A549 (cell line): ENCODE results near the gene TIRAP. TPM values are rescaled to one million over a fixed set of nuclear protein-coding genes. Genes with fewer than 3 reads are reported as not detected.

Experiments
- ATAC-seq, 2 experiments: fragments of 200-7000 bp in 1 of 2; fragments of >200 bp in 1 of 2; cut with Nextera tagmentation in 1 of 2; cut with Tn5 transposase in 1 of 2; 3 replicates each; pipeline versions ENCODE4 v1.8.0 to v1.9.1; 2018 to 2020; ENCODE audit warnings: mild to moderate bottlenecking in 1 of 2, moderate library complexity in 1 of 2
- CTCF ChIA-PET: fragments of 300-600 bp; sonication (Branson Sonifier 250); formaldehyde crosslinking; extraction: SDS; loops from one replicate; lab custom pipeline; 2021; ENCODE audit warnings: antibody characterized with exemption, inconsistent platforms; lab: Yijun Ruan, JAX
- POLR2A ChIA-PET: fragments of 350-600 bp; formaldehyde crosslinking; extraction: SDS; loops from one replicate; lab custom pipeline; 2021; ENCODE audit warnings: antibody characterized with exemption, inconsistent platforms; lab: Yijun Ruan, JAX
- DNase-seq, 2 experiments: peaks; one replicate each; pipeline versions ENCODE4 v3.0.0 to v3.0.0-alpha.2; 2011 to 2016; ENCODE audit warnings: low read depth in 1 of 2, low spot score in 1 of 2
- FAIRE-seq: peaks from 2 replicates; lab custom pipeline; 2011; peaks lifted over from hg19 to GRCh38; lab: Jason Lieb, UNC
- H3K27ac ChIP-seq, 2 experiments: fragments of >200 bp; sonication (Bioruptor Twin); formaldehyde crosslinking; 3 replicates each; pipeline ENCODE4 v1.5.1; 2016 to 2017
- H3K4me1 ChIP-seq: fragments of >200 bp; sonication (Bioruptor Twin); formaldehyde crosslinking; 3 replicates; pipeline ENCODE4 v1.6.1; 2016
- H3K4me2 ChIP-seq: fragments of >200 bp; sonication (Bioruptor Twin); formaldehyde crosslinking; 3 replicates; pipeline ENCODE4 v1.6.1; 2016
- H3K4me3 ChIP-seq: fragments of >200 bp; sonication (Bioruptor Twin); formaldehyde crosslinking; 3 replicates; pipeline ENCODE4 v1.5.1; 2016
- H3K9me3 ChIP-seq: fragments of >200 bp; sonication (Bioruptor Twin); formaldehyde crosslinking; 3 replicates; pipeline ENCODE4 v1.6.1; 2016
- CEBPB ChIP-seq, 2 experiments: fragments of >200 bp in 1 of 2; sonication (Bioruptor Twin) in 1 of 2; formaldehyde crosslinking in 1 of 2; IDR thresholded peaks; 2 replicates each; pipeline ENCODE4 v1.6.1; 2012 to 2016
- MAFK ChIP-seq: fragments of 450-650 bp; IDR thresholded peaks from 2 replicates; pipeline ENCODE4 v1.6.1; 2014; ENCODE audit not compliant: partially characterized antibody
- NFE2L2 ChIP-seq: fragments of 150-350 bp; conservative IDR thresholded peaks from 2 replicates; pipeline ENCODE4 v1.6.1; 2014; ENCODE audit warnings: low read length
- NPAS2 ChIP-seq: fragments of 250-450 bp; sonication (Bioruptor Pico); IDR thresholded peaks from 2 replicates; pipeline ENCODE4 v1.8.0; 2022; ENCODE audit warnings: mild to moderate bottlenecking, moderate library complexity, borderline replicate concordance
- PHF8 ChIP-seq: fragments of 200-600 bp; sonication (generic); IDR thresholded peaks from 2 replicates; pipeline ENCODE4 v1.6.1; 2016; ENCODE audit warnings: low read depth, mild to moderate bottlenecking, antibody characterized with exemption, moderate library complexity, borderline replicate concordance
- POLR2A ChIP-seq: IDR thresholded peaks from 2 replicates; pipeline ENCODE4 v1.6.1; 2012; ENCODE audit warnings: mild to moderate bottlenecking, low read length
- POLR2AphosphoS2 ChIP-seq: conservative IDR thresholded peaks from 2 replicates; pipeline ENCODE4 v1.6.1; 2012; ENCODE audit warnings: low read length, improper control_type of control experiment, inconsistent platforms
- RAD21 ChIP-seq, 2 experiments: fragments of >200 bp in 1 of 2; sonication (Bioruptor Twin) in 1 of 2; formaldehyde crosslinking in 1 of 2; IDR thresholded peaks in 1 of 2; conservative IDR thresholded peaks in 1 of 2; 2 replicates in 1 of 2; 3 replicates in 1 of 2; pipeline ENCODE4 v1.6.1; 2012 to 2018; ENCODE audit warnings: inconsistent platforms in 1 of 2
- RFX5 ChIP-seq: fragments of 450-650 bp; IDR thresholded peaks from 2 replicates; pipeline ENCODE4 v1.7.1; 2014; ENCODE audit warnings: antibody characterized with exemption, mild to moderate bottlenecking, moderate library complexity
- SMC3 ChIP-seq: fragments of >200 bp; sonication (Bioruptor Twin); formaldehyde crosslinking; IDR thresholded peaks from 3 replicates; pipeline ENCODE4 v1.6.1; 2018; ENCODE audit warnings: inconsistent platforms
- SREBF2 ChIP-seq: fragments of 450-650 bp; IDR thresholded peaks from 2 replicates; pipeline ENCODE4 v1.6.1; 2014; ENCODE audit warnings: mild to moderate bottlenecking, moderate library complexity
- TP53 ChIP-seq: fragments of 250-450 bp; sonication (Bioruptor Pico); IDR thresholded peaks from 2 replicates; pipeline ENCODE4 v1.5.0; 2021; ENCODE audit warnings: mild to moderate bottlenecking, moderate library complexity
- ZNF302 ChIP-seq: fragments of 250-450 bp; sonication (Bioruptor Pico); IDR thresholded peaks from 2 replicates; pipeline ENCODE4 v1.9.0; 2021; ENCODE audit warnings: inconsistent platforms, mild to moderate bottlenecking, moderate library complexity
- WGBS: methylation state at CpG from one replicate; pipeline ENCODE4 v1.1.6; 2017; ENCODE audit errors: missing lambda C conversion rate; 5-methylcytosine and 5-hydroxymethylcytosine counted together
- polyA plus RNA-seq, 4 experiments: library from polyadenylated mRNA; depleted of rRNA in 3 of 4; stranded (reverse); fragments of >200 nt; fragmentation: RNase III in 1 of 4; extraction: RNeasy Plus Mini Kit Qiagen cat#74134 plus additional on column Dnase treatment in 1 of 4; gene quantifications; 2 replicates in 3 of 4; 3 replicates in 1 of 4; pipeline ENCODE4 v1.2.3, GENCODE V29; 2011 to 2017
- TF ChIP-seq, protein P1 (sequence below): fragments of >200 bp; sonication (Bioruptor Twin); formaldehyde crosslinking; IDR thresholded peaks from 3 replicates; pipeline ENCODE4 v1.5.1; 2016
- TF ChIP-seq, protein P2 (sequence below): IDR thresholded peaks from 2 replicates; pipeline ENCODE4 v1.6.1; 2012; ENCODE audit warnings: low read depth, borderline replicate concordance
- TF ChIP-seq, protein P3 (sequence below): fragments of 450-650 bp; IDR thresholded peaks from 2 replicates; pipeline ENCODE4 v1.6.1; 2014; ENCODE audit warnings: antibody characterized with exemption
- TF ChIP-seq, protein P4 (sequence below): fragments of 250-450 bp; sonication (Bioruptor Pico); IDR thresholded peaks from 2 replicates; pipeline ENCODE4 v1.5.0; 2020; ENCODE audit warnings: low read depth, mild to moderate bottlenecking, moderate library complexity
- TF ChIP-seq, protein P5 (sequence below): fragments of >200 bp; sonication (Bioruptor Twin); formaldehyde crosslinking; IDR thresholded peaks from 2 replicates; pipeline ENCODE4 v1.6.1; 2016
- TF ChIP-seq, protein P6 (sequence below): IDR thresholded peaks from 2 replicates; pipeline ENCODE4 v1.6.1; 2012

Gene TIRAP
- polyA plus RNA-seq, 2 of the 4 experiments (the other 2 are of a cell fraction): 4.5 to 5.4 TPM

DNA sequence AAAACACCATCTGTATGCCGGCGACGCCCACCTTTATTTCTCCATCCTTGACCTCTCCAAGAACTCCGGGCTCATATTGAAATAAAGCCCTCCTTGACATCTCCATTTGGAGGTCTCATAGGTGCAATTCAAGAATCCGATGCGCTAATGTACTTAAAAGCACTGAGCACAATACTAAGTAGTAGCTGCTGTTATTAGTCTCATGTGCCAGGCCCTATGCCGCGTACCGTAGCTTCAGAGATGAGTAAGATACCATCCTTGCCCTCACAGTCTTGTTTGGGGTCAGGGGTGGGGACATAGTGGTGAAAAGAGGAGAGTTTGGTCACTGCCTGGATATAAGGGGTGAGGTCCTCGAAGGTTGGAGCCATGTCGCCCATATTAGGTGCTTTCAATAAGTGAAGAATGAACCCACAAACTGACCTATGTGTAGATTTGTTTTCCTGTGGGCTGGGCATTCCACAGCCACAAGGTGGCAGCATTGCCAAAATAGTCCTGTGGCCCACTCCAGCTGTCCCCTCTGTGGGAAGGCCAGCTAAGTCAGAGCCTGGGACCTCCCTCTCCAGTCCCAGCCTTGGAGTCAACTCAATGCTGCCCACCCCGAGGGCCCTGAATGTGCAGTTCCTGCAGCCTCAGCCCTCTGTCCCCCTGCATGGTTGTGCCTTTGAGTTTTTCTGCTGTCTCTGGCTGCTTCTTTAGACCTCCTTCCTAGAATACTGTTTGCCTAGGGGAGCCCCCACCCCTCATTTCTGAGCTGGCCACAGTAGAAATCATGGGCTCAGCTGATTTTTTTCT is 27.5 kb downstream of the TIRAP start:
- ChIA-PET POLR2A (interaction anchor here (1.0 kb wide), 1 partner anchor 170 kb away, joined by 5 read pairs; no protein-coding TSS in a partner anchor), CTCF (interaction anchor here (0.6 to 3.7 kb wide), 47 partner anchors 9 to 764 kb away, joined by 3 to 22 read pairs (median 3); no protein-coding TSS in a partner anchor)
- FAIRE-seq: no peak
- Histone ChIP-seq H3K4me1 (no peaks in the 10 kb centered on the region), H3K9me3 (no peaks in the 10 kb centered on the region), H3K4me2 (no peak overlapping the region), H3K27ac (no peak overlapping the region), H3K4me3 (no peak overlapping the region)
- DNase-seq: peak; percentile 60 to 63
- TF ChIP-seq PHF8 (no peak), POLR2AphosphoS2 (no peak), MAFK (no peak), NPAS2 (no peak), CEBPB (IDR thresholded peaks at IDR 0.05) (no peak), TP53 (no peak), ZNF302 (CRISPR knock-in tag) (no peak), NFE2L2 (no peak), SMC3 (peak; percentile 69), RAD21 (conservative IDR thresholded peaks at IDR 0.05 in 1 of 2, IDR thresholded peaks at IDR 0.05 in 1 of 2) (peak; percentile 79 to 87)
- TF ChIP-seq, protein P1, sequence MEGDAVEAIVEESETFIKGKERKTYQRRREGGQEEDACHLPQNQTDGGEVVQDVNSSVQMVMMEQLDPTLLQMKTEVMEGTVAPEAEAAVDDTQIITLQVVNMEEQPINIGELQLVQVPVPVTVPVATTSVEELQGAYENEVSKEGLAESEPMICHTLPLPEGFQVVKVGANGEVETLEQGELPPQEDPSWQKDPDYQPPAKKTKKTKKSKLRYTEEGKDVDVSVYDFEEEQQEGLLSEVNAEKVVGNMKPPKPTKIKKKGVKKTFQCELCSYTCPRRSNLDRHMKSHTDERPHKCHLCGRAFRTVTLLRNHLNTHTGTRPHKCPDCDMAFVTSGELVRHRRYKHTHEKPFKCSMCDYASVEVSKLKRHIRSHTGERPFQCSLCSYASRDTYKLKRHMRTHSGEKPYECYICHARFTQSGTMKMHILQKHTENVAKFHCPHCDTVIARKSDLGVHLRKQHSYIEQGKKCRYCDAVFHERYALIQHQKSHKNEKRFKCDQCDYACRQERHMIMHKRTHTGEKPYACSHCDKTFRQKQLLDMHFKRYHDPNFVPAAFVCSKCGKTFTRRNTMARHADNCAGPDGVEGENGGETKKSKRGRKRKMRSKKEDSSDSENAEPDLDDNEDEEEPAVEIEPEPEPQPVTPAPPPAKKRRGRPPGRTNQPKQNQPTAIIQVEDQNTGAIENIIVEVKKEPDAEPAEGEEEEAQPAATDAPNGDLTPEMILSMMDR: peak; percentile 70
- TF ChIP-seq, protein P2, sequence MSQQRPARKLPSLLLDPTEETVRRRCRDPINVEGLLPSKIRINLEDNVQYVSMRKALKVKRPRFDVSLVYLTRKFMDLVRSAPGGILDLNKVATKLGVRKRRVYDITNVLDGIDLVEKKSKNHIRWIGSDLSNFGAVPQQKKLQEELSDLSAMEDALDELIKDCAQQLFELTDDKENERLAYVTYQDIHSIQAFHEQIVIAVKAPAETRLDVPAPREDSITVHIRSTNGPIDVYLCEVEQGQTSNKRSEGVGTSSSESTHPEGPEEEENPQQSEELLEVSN: no peak
- TF ChIP-seq, protein P3, sequence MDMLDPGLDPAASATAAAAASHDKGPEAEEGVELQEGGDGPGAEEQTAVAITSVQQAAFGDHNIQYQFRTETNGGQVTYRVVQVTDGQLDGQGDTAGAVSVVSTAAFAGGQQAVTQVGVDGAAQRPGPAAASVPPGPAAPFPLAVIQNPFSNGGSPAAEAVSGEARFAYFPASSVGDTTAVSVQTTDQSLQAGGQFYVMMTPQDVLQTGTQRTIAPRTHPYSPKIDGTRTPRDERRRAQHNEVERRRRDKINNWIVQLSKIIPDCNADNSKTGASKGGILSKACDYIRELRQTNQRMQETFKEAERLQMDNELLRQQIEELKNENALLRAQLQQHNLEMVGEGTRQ: no peak
- TF ChIP-seq, protein P4, sequence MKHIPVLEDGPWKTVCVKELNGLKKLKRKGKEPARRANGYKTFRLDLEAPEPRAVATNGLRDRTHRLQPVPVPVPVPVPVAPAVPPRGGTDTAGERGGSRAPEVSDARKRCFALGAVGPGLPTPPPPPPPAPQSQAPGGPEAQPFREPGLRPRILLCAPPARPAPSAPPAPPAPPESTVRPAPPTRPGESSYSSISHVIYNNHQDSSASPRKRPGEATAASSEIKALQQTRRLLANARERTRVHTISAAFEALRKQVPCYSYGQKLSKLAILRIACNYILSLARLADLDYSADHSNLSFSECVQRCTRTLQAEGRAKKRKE (CRISPR knock-in tag): no peak
- 57% methylated on average over 12 of the region's 12 CpGs for WGBS
- peak; percentile 96 to 99 for ATAC-seq

DNA sequence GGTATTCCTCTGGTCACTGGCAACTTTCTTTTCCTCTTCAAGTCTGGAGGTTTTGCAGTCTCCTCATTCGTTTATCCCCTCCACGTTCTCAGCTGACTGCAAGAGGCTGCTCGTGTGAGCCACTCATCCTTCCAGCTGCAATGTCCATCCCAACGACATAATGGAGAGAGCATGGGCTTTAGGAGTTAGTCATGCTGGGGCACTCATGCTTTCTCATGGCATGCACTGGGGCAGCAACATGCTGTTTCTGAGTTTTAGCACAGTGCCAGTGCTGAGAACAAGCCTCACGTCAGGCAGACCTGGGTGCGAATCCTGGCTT is 28.1 kb downstream of the TIRAP start:
- Histone ChIP-seq H3K9me3 (no peaks in the 10 kb centered on the region), H3K4me1 (no peaks in the 10 kb centered on the region), H3K4me2 (no peak overlapping the region), H3K4me3 (no peak overlapping the region), H3K27ac (no peak overlapping the region)
- FAIRE-seq: no peak
- no peak; a peak in 1 of 6 replicates for ATAC-seq
- CTCF ChIA-PET: interaction anchor here (0.6 to 3.7 kb wide), 38 partner anchors 8 to 763 kb away, joined by 3 to 22 read pairs (median 3); no protein-coding TSS in a partner anchor
- POLR2A ChIA-PET: interaction anchor here (1.0 kb wide), 1 partner anchor 170 kb away, joined by 5 read pairs; no protein-coding TSS in a partner anchor
- 72% methylated on average over 5 of the region's 6 CpGs for WGBS
- TF ChIP-seq SREBF2: no peak
- TF ChIP-seq, protein P4 (CRISPR knock-in tag): no peak
- no peak for TF ChIP-seq PHF8
- TF ChIP-seq, protein P5, sequence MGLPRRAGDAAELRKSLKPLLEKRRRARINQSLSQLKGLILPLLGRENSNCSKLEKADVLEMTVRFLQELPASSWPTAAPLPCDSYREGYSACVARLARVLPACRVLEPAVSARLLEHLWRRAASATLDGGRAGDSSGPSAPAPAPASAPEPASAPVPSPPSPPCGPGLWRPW: no peak
- no peak for TF ChIP-seq POLR2A
- TF ChIP-seq RFX5: no peak
- TF ChIP-seq, protein P6, sequence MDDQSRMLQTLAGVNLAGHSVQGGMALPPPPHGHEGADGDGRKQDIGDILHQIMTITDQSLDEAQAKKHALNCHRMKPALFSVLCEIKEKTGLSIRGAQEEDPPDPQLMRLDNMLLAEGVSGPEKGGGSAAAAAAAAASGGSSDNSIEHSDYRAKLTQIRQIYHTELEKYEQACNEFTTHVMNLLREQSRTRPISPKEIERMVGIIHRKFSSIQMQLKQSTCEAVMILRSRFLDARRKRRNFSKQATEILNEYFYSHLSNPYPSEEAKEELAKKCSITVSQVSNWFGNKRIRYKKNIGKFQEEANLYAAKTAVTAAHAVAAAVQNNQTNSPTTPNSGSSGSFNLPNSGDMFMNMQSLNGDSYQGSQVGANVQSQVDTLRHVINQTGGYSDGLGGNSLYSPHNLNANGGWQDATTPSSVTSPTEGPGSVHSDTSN: no peak
- no peak for DNase-seq
